ENCODE measurements around the gene SETBP1. TPM values are rescaled to one million over a fixed set of nuclear protein-coding genes. Genes with fewer than 3 reads are reported as not detected.

The SETBP1 gene
- total RNA-seq, 1 donor from 2014 or later = 12.4 TPM

DNA sequence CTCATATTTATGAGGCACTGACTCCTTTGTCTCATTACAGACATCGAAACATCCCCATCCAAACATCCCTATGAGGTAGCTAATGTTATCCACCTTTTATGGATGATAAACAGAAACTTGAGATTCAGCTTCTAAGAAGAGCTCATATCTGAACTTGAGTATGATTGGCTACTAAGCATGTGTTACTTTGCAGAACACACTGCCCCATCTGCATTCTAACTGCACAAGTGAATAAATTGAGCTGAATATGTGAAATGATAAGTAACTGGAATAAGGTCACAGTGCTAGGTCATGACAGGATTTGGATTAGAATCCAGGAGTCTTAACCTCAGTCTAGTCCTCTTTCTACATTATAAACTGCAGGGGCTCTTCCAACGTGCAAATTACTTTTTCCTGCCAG, 172.7 kb downstream of the SETBP1 start:
- H3K36me3 Mint-ChIP-seq (ENCODE audit: low read depth, unreplicated experiment) = peaks cover 2% of the 10 kb centered on the region
- H3K4me3 ChIP-seq (ENCODE audit: insufficient read depth, low read depth, low read length) = no peak overlapping the region
- no peaks in the 10 kb centered on the region for H3K4me1 Mint-ChIP-seq (ENCODE audit: low read depth, unreplicated experiment)
- peaks cover 2% of the 10 kb centered on the region for H3K27me3 Mint-ChIP-seq (ENCODE audit: low read depth, unreplicated experiment)
- H3K4me3 Mint-ChIP-seq (ENCODE audit: unreplicated experiment) = no peak overlapping the region
- H3K9me3 ChIP-seq (ENCODE audit: insufficient read depth, low read depth, low read length) = no peaks in the 10 kb centered on the region
- no peak overlapping the region for H2AFZ ChIP-seq (ENCODE audit: low read depth, low read length)
- no peak overlapping the region for H3K9ac ChIP-seq (ENCODE audit: low read length)
- no peak for DNase-seq (ENCODE audit: low read depth)
- no peaks in the 10 kb centered on the region for H3K79me2 ChIP-seq (ENCODE audit: insufficient read depth, low read length)
- H3K27ac ChIP-seq (ENCODE audit: low read depth, low read length) = no peak overlapping the region
- H3K27ac Mint-ChIP-seq (ENCODE audit: unreplicated experiment) = no peak overlapping the region
- TF ChIP-seq, protein P1, sequence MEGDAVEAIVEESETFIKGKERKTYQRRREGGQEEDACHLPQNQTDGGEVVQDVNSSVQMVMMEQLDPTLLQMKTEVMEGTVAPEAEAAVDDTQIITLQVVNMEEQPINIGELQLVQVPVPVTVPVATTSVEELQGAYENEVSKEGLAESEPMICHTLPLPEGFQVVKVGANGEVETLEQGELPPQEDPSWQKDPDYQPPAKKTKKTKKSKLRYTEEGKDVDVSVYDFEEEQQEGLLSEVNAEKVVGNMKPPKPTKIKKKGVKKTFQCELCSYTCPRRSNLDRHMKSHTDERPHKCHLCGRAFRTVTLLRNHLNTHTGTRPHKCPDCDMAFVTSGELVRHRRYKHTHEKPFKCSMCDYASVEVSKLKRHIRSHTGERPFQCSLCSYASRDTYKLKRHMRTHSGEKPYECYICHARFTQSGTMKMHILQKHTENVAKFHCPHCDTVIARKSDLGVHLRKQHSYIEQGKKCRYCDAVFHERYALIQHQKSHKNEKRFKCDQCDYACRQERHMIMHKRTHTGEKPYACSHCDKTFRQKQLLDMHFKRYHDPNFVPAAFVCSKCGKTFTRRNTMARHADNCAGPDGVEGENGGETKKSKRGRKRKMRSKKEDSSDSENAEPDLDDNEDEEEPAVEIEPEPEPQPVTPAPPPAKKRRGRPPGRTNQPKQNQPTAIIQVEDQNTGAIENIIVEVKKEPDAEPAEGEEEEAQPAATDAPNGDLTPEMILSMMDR (IDR thresholded peaks at IDR 0.05; ENCODE audit: insufficient read depth, low read depth, low read length) = no peak
- TF ChIP-seq EZH2 (IDR thresholded peaks at IDR 0.05; ENCODE audit: insufficient read depth, low read length) = no peak
- no peak for FAIRE-seq
- no peaks in the 10 kb centered on the region for H3K9me3 Mint-ChIP-seq (ENCODE audit: unreplicated experiment)
- H4K20me1 ChIP-seq (ENCODE audit: insufficient read depth, low read length) = no peaks in the 10 kb centered on the region
- no peak overlapping the region for H3K4me2 ChIP-seq (ENCODE audit: low read length)
- H3K4me1 ChIP-seq (ENCODE audit: insufficient read depth, low read length) = no peaks in the 10 kb centered on the region
- no peaks in the 10 kb centered on the region for H3K36me3 ChIP-seq (ENCODE audit: insufficient read depth, low read length)
- no peaks in the 10 kb centered on the region for H3K27me3 ChIP-seq (ENCODE audit: insufficient read depth, low read length)

- Mint-ChIP-seq H3K4me1 (ENCODE audit: low read depth, unreplicated experiment) (no peaks in the 10 kb centered on the region), H3K36me3 (ENCODE audit: low read depth, unreplicated experiment) (no peaks in the 10 kb centered on the region), H3K4me3 (ENCODE audit: unreplicated experiment) (no peak overlapping the region), H3K9me3 (ENCODE audit: unreplicated experiment) (no peaks in the 10 kb centered on the region), H3K27ac (ENCODE audit: unreplicated experiment) (no peak overlapping the region), H3K27me3 (ENCODE audit: low read depth, unreplicated experiment) (peaks cover 2% of the 10 kb centered on the region)
- no peaks in the 10 kb centered on the region for H3K79me2 ChIP-seq (ENCODE audit: insufficient read depth, low read length)
- no peaks in the 10 kb centered on the region for H4K20me1 ChIP-seq (ENCODE audit: insufficient read depth, low read length)
- H3K4me1 ChIP-seq (ENCODE audit: insufficient read depth, low read length) = no peaks in the 10 kb centered on the region
- no peaks in the 10 kb centered on the region for H3K9me3 ChIP-seq (ENCODE audit: insufficient read depth, low read depth, low read length)
- no peak overlapping the region for H3K4me3 ChIP-seq (ENCODE audit: insufficient read depth, low read depth, low read length)
- no peak overlapping the region for H3K4me2 ChIP-seq (ENCODE audit: low read length)
- TF ChIP-seq, protein P1 (IDR thresholded peaks at IDR 0.05; ENCODE audit: insufficient read depth, low read depth, low read length) = no peak
- no peak overlapping the region for H3K27ac ChIP-seq (ENCODE audit: low read depth, low read length)
- no peaks in the 10 kb centered on the region for H3K36me3 ChIP-seq (ENCODE audit: insufficient read depth, low read length)
- no peaks in the 10 kb centered on the region for H3K27me3 ChIP-seq (ENCODE audit: insufficient read depth, low read length)
- no peak overlapping the region for H2AFZ ChIP-seq (ENCODE audit: low read depth, low read length)
- FAIRE-seq (no peak), DNase-seq (ENCODE audit: low read depth) (no peak)
- no peak overlapping the region for H3K9ac ChIP-seq (ENCODE audit: low read length)
Observed at GRCh38 chr18:44855681-44856080, 175.0 kb downstream of the SETBP1 start.

DNA sequence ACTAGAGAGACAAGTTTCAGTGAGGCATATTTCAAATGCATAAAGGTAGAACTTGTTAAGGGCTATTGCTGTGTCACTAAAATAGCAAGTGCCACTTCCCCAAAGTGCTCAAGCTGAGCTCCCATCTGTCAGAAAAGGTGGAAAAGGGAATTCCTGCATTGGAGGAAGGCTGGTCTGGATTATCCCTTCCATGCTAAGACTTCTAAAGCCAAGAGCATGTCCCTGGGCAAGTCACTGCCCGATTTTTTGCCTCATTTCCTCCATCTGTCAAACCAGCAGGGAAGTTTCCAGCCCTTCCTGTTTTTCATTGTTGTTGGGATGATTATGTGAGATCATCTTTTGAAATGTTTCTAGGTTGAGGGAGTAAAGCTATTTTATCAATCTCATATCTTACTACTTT, 175.5 kb downstream of the SETBP1 start:
- Histone ChIP-seq H3K27me3 (ENCODE audit: insufficient read depth, low read length) (no peaks in the 10 kb centered on the region), H3K4me3 (ENCODE audit: insufficient read depth, low read depth, low read length) (no peak overlapping the region), H3K27ac (ENCODE audit: low read depth, low read length) (no peak overlapping the region), H3K79me2 (ENCODE audit: insufficient read depth, low read length) (no peaks in the 10 kb centered on the region), H3K9ac (ENCODE audit: low read length) (no peak overlapping the region), H3K4me1 (ENCODE audit: insufficient read depth, low read length) (no peaks in the 10 kb centered on the region), H3K9me3 (ENCODE audit: insufficient read depth, low read depth, low read length) (no peaks in the 10 kb centered on the region), H2AFZ (ENCODE audit: low read depth, low read length) (no peak overlapping the region), H3K4me2 (ENCODE audit: low read length) (no peak overlapping the region), H4K20me1 (ENCODE audit: insufficient read depth, low read length) (no peaks in the 10 kb centered on the region), H3K36me3 (ENCODE audit: insufficient read depth, low read length) (no peaks in the 10 kb centered on the region)
- DNase-seq (ENCODE audit: low read depth) = no peak
- TF ChIP-seq, protein P1 (IDR thresholded peaks at IDR 0.05; ENCODE audit: insufficient read depth, low read depth, low read length) = no peak
- no peak for TF ChIP-seq EZH2 (IDR thresholded peaks at IDR 0.05; ENCODE audit: insufficient read depth, low read length)
- Mint-ChIP-seq H3K9me3 (ENCODE audit: unreplicated experiment) (no peaks in the 10 kb centered on the region), H3K4me3 (ENCODE audit: unreplicated experiment) (no peak overlapping the region), H3K4me1 (ENCODE audit: low read depth, unreplicated experiment) (no peaks in the 10 kb centered on the region), H3K27ac (ENCODE audit: unreplicated experiment) (no peak overlapping the region), H3K27me3 (ENCODE audit: low read depth, unreplicated experiment) (peaks cover 2% of the 10 kb centered on the region), H3K36me3 (ENCODE audit: low read depth, unreplicated experiment) (no peaks in the 10 kb centered on the region)
- FAIRE-seq = no peak

Data from astrocyte (in vitro differentiated cells and primary cell).